Activated T-cell treated with anti-CD3 and anti-CD28 coated beads, Interleukin-2, amount 50 U/mL, for 4 hours (primary cell): Measurements from ENCODE around the gene DIAPH1. TPM values are rescaled to one million over a fixed set of nuclear protein-coding genes. Genes with fewer than 3 reads are reported as not detected.
A peak's percentile ranks its signal among the peaks of the same experiment; 100 is the strongest.
"Not testable (repeated sequence)": the region's sequence is repeated elsewhere in the genome, so short reads cannot be mapped to it uniquely, and the experiment has no call there.

Source experiments
- ATAC-seq, 2 donors: fragments of 200-7000 bp; cut with Tn5 transposase; one replicate each; pipeline ENCODE4 v1.10.0; 2021
- DNase-seq: peaks from one replicate; pipeline ENCODE4 v3.0.0-alpha.2; 2020
- H3K27me3 Mint-ChIP-seq: one replicate; pipeline ENCODE4 v1.8.0; 2021; ENCODE audit warnings: low read depth, mixed read lengths
- H3K36me3 Mint-ChIP-seq: one replicate; pipeline ENCODE4 v1.8.0; 2022; ENCODE audit warnings: mixed read lengths; ENCODE audit not compliant: insufficient read depth
- H3K4me1 Mint-ChIP-seq: one replicate; pipeline ENCODE4 v1.8.0; 2021; ENCODE audit warnings: low read depth, mixed read lengths
- H3K4me3 Mint-ChIP-seq: one replicate; pipeline ENCODE4 v1.8.0; 2021; ENCODE audit warnings: mild to moderate bottlenecking, moderate library complexity, mixed read lengths
- H3K9me3 Mint-ChIP-seq: one replicate; pipeline ENCODE4 v1.8.0; 2021; ENCODE audit warnings: mixed read lengths
- total RNA-seq, 3 donors: library from RNA; stranded (reverse); gene quantifications; one replicate each; pipeline ENCODE4 v1.2.1, GENCODE V29; 2021

Gene DIAPH1
- total RNA-seq, 3 donors from 2014 or later: 243 to 289 (median 269) TPM

DNA sequence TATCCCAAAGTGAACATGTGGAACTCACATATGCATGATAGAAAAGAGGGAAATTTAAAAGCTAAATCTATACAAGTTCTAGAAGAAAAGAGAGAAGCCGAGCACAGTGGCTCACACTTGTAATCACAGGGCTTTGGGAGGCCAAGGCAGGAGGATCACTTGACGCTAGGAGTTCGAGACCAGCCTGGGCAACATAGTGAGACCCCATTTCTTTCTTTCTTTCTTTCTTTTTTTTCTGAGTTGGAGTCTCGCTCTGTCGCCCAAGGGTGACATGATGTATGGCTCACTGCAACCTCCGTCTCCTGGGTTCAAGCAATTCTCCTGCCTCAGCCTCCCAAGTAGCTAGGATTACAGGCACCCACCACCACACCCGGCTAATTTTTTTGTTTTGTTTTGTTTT, 8.9 kb downstream of the DIAPH1 start:
- not testable (repeated sequence) for H3K4me3 Mint-ChIP-seq, ATAC-seq, DNase-seq, H3K27me3 Mint-ChIP-seq, H3K9me3 Mint-ChIP-seq
- Mint-ChIP-seq H3K4me1 (peaks cover 84% of the 10 kb centered on the region), H3K36me3 (peaks cover 15% of the 10 kb centered on the region)

DNA sequence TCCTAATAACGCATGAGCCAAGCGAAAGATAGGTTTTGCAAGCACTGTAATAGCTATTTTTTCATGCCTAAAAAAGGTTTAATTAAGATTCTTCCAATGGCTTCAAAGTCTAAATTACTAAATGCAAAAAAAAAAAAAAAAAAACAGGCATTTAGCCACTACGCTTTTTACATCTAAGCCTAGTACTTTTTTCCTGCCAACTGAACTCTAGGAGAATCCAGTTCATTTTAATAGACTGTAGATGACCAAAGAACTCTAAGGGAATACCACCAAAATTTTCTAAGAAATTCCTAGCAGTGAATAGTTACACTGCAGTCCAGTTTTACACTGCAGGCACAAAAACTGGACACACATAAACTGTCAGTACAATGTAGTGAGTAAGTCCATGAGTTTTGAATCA, 9.8 kb downstream of the DIAPH1 start:
- no peak for DNase-seq
- Mint-ChIP-seq H3K36me3 (peaks cover 15% of the 10 kb centered on the region), H3K9me3 (no peaks in the 10 kb centered on the region), H3K4me1 (peaks cover 85% of the 10 kb centered on the region), H3K4me3 (no peak overlapping the region), H3K27me3 (no peaks in the 10 kb centered on the region)
- ATAC-seq: no peak

DNA sequence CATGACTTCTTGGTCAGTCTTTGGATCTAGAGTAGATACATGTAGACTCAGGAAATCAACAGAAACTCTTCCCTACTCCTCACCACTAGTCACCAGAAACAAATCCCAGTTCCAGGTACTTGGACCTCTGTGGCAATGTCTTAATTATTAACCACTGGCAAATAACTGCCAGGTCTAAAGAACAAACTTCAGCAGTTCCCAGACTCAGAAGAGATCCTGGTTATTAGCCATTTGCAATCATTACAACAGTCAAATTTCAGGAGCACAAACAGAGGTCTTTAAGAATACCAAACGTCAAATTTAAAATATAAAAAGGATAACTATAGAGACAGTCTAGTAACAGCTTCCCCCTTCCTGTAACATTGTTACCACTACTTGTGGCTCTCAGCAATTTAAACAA, 10.2 kb downstream of the DIAPH1 start:
- Mint-ChIP-seq H3K4me3 (no peak overlapping the region), H3K27me3 (no peaks in the 10 kb centered on the region), H3K36me3 (peaks cover 15% of the 10 kb centered on the region), H3K4me1 (peaks cover 86% of the 10 kb centered on the region), H3K9me3 (no peaks in the 10 kb centered on the region)
- ATAC-seq (no peak), DNase-seq (no peak)

DNA sequence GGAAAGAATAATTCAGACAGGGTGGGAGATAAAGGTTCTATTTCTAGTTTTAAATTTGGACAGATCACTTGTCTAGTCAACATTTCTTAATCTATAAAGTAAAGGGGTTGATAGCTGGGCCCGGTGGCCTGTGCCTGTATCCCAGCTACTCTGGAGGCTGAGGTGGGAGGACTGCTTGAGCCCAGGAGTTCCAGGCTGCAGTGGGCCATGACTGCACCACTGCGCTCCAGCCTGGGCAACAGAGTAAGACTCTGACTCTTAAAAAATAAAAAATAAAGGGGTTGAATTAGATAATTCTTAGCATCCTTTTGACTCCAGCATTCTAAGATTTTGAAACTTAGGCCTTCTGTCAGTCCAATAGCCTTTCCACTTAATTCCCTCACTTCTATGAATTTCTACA, 10.8 kb downstream of the DIAPH1 start:
- H3K27me3 Mint-ChIP-seq: no peaks in the 10 kb centered on the region
- DNase-seq (no peak), ATAC-seq (no peak)
- no peaks in the 10 kb centered on the region for H3K9me3 Mint-ChIP-seq
- peaks cover 84% of the 10 kb centered on the region for H3K4me1 Mint-ChIP-seq
- peaks cover 15% of the 10 kb centered on the region for H3K36me3 Mint-ChIP-seq
- peak overlapping the region; percentile 36 for H3K4me3 Mint-ChIP-seq

DNA sequence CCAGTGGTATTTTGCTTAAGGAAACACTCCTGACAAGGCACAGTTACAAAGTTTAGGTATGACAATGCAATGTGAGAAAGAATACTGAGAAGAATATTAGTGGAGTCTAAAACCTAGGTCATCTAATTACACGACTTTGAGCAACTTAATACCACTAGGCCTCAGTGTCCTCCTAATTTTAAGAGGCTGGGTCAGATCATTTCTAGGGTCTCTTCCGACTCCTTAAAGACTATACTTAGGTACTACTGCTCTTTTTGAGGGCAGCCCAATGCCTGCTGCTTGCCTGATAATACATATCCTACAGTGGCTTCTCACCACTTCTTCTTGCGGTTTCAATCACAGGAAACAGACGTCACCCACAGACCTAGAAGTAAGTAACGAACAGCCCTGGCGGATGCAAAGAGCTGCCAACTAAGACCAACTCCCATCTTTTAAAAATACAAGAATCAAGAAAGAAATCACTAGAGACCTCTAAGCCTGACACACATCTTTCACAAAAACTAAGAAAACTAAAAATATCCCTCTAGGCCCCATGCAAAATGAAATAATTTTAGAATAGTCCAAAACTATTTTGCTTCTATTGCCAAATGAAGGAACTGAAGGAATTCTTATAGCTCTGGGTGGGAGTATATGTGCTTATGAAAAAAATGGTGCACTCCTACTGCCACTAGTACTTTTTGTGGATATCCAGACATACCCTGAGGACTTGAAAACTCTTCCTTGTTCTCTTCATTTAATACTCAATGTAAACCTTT, 13.1 kb downstream of the DIAPH1 start:
- Mint-ChIP-seq H3K4me1 (peaks cover 86% of the 10 kb centered on the region), H3K9me3 (no peaks in the 10 kb centered on the region), H3K36me3 (peaks cover 9% of the 10 kb centered on the region), H3K4me3 (peak overlapping the region; percentile 46), H3K27me3 (no peaks in the 10 kb centered on the region)
- ATAC-seq (peak; percentile 95 to 96), DNase-seq (peak; percentile 57)

DNA sequence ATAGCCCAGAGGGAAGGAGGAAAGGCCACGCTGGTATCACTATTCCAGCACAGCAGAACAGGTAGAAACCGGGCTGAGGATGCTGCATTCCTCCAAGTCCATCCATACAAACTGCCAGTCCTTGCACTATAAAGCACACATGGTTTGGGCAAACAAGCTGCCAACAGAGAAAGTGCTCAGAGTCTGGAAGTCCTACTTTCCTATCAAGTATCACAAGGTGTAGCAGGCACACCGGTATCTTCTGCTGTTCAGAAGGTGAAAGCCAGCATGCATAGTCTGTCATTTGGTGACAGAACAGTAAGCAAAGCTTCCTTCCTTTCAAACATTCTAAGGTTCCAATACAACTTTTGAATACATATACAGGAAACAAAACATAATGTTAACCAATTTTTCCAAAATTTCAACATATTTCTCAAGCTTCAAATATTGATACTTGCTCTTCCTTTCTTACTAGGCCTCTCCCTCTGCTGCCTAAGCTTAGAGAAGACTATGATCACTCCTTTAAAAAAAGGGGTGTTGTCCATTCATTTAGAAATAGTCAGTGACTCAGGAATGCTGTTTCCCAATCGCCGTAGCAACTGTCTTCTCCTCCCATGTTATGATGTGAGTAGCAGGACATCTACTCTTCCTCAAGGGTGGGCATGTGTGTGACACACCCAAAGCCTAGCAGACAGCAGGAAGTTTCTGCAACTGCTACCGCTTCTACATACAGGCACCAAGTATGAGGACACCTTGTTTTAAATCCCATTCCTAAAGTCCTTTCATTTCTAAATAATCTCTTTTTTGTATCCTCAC, 14.7 kb downstream of the DIAPH1 start:
- peak; percentile 32 to 35 for ATAC-seq
- DNase-seq: no peak
- H3K4me3 Mint-ChIP-seq: peak overlapping the region; percentile 50
- H3K27me3 Mint-ChIP-seq: no peaks in the 10 kb centered on the region
- H3K9me3 Mint-ChIP-seq: no peaks in the 10 kb centered on the region
- H3K4me1 Mint-ChIP-seq: peaks cover 92% of the 10 kb centered on the region
- peaks cover 5% of the 10 kb centered on the region for H3K36me3 Mint-ChIP-seq

DNA sequence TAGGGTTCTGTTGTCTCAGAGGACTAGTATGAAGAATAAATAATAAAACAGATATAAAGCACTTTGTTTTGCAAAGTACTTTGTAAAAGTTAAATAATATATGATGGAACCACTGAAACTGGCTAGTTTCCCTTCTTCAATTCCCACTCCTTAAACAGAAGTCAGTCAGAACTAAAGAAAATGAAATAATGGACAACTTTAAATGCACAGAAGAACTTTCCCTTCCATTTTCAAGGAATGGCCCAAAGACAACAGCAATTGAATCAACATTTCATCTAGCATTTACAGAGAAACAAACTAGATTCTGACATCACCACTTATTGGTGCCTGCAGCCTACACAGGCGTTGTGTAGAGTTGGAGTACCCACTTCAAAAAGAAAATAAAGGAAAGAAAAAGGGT, 16.2 kb downstream of the DIAPH1 start:
- peaks cover 91% of the 10 kb centered on the region for H3K4me1 Mint-ChIP-seq
- ATAC-seq (no peak), DNase-seq (no peak)
- H3K4me3 Mint-ChIP-seq: peak overlapping the region; percentile 31
- peaks cover 4% of the 10 kb centered on the region for H3K36me3 Mint-ChIP-seq
- no peaks in the 10 kb centered on the region for H3K27me3 Mint-ChIP-seq
- no peaks in the 10 kb centered on the region for H3K9me3 Mint-ChIP-seq

DNA sequence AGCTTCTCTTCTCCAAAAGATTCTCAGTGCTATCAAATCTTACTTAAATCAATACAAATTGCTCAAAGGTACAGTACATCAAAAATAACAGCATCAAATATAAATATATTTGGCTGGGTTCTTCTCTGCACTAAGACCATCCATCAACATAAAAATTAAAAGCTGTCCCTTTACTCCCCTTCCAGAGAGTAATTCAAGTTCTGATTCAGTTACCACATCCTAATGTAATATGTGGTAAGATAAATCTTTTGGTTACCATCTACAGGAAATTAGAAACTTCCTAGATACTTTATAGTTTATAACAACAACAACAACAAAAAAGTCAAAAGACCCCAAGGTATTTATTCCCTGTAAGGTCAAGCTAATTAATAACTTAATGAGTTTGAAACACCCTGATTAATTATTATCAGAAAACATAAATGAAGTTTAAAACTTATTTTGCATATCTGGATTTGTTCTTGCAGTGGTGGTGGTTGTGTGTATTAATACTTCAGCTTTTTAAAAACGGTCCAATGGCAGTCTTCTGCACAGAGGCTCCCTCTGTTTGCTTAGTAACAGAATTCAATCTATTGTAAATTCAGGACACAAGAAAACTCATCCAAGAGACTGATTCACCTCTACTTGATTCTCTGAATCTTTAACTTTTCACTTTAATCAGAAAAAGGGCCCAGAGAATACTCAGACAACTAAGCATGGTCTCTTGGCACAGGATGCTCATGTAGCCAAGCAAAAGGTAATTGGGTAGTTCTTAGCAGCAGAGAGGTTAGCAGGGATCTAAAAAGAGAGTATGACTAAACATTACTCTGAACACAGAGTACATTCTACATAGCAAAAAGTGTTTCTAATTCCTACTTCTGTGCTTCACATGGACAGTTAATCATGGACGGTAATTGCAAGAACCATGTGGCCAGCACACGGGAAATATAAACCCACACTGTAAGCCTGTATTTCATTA, 20.1 kb downstream of the DIAPH1 start:
- ATAC-seq (peak; percentile 65 to 82), DNase-seq (no peak)
- H3K36me3 Mint-ChIP-seq: peaks cover 4% of the 10 kb centered on the region
- H3K4me3 Mint-ChIP-seq: peak overlapping the region; percentile 31
- H3K9me3 Mint-ChIP-seq: no peaks in the 10 kb centered on the region
- H3K4me1 Mint-ChIP-seq: peaks cover 74% of the 10 kb centered on the region
- H3K27me3 Mint-ChIP-seq: no peaks in the 10 kb centered on the region

DNA sequence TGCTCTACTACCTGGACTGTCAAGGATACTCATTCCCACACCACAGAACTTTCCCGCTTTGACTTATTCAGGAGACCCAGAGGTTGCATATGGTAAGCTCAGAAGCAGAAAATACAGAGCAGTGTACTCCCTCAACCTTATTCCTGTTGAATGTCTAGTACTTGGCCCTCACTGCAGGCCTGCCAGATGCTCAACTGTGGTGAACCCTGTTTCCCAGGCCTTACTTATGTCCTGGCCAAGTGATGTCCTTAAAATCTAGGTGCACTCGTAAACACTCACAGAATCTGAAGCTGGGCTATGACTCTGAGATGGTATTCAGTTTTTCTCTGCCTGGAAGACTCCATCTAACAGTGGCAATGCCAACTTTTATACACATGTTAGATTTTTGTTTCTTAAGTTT, 21.0 kb downstream of the DIAPH1 start:
- H3K36me3 Mint-ChIP-seq: peaks cover 4% of the 10 kb centered on the region
- DNase-seq (no peak), ATAC-seq (no peak)
- H3K4me3 Mint-ChIP-seq: peak overlapping the region; percentile 8
- no peaks in the 10 kb centered on the region for H3K27me3 Mint-ChIP-seq
- H3K9me3 Mint-ChIP-seq: no peaks in the 10 kb centered on the region
- peaks cover 69% of the 10 kb centered on the region for H3K4me1 Mint-ChIP-seq

DNA sequence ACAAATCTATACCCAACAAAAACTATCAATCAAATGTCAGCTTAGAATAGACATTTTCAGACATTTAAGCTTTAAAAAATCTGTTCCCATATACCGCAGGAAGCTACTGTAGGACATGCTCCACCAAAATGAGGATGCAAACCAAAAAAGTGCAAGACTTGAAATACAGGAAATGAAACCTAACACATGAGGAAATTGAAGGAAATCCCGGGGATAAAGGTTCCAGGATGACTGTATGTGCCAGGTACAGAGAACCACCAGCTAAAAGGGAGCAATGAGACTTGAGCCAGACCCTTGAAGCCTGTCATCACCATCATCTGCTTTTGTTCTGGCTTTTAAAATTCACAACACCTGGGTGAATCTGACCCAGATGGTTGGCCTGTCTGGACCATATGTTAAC, 21.4 kb downstream of the DIAPH1 start:
- H3K9me3 Mint-ChIP-seq: no peaks in the 10 kb centered on the region
- peaks cover 69% of the 10 kb centered on the region for H3K4me1 Mint-ChIP-seq
- no peak overlapping the region for H3K4me3 Mint-ChIP-seq
- DNase-seq: no peak
- peaks cover 4% of the 10 kb centered on the region for H3K36me3 Mint-ChIP-seq
- ATAC-seq: no peak
- no peaks in the 10 kb centered on the region for H3K27me3 Mint-ChIP-seq

DNA sequence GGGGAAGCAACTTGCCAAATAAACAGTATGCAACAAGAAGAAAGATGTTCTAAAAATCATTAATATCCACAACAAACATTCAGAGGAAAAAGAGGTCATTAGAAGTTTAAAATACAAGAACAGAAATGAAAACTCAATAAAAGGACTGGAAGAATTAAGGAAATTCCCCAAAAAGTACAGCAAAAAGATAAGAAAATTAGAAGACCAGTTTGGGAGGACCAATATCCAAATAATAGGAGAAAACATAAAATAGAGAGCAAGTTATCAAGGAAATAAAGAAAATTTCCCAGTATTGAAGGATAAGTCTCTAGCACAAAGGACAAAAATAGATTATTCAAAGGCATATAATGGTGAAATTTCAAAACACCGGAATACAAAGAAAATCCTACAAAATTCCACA, 21.9 kb downstream of the DIAPH1 start:
- peaks cover 70% of the 10 kb centered on the region for H3K4me1 Mint-ChIP-seq
- DNase-seq (no peak), ATAC-seq (no peak)
- H3K9me3 Mint-ChIP-seq: no peaks in the 10 kb centered on the region
- H3K4me3 Mint-ChIP-seq: no peak overlapping the region
- H3K27me3 Mint-ChIP-seq: no peaks in the 10 kb centered on the region
- H3K36me3 Mint-ChIP-seq: peaks cover 7% of the 10 kb centered on the region

DNA sequence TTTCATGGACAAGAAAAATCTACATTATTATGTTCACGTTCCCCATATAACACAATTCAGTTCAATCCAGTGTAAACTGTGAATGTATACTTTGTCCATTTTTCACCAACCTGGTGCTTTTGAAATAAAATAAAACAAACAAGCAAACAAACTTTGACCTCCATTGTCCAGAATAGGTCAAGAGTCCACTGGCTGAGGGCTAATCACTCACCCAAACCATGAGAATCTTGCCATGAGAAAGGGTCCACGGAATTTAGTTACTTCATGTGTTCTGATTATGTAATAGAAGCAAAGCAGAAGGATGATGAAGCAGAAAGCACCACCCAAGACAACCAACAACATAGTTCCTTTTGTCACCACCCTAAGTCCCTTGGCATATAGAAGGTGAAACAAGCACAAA, 28.7 kb downstream of the DIAPH1 start:
- DNase-seq (no peak), ATAC-seq (no peak)
- peaks cover 19% of the 10 kb centered on the region for H3K36me3 Mint-ChIP-seq
- no peaks in the 10 kb centered on the region for H3K27me3 Mint-ChIP-seq
- H3K9me3 Mint-ChIP-seq: no peaks in the 10 kb centered on the region
- no peak overlapping the region for H3K4me3 Mint-ChIP-seq
- H3K4me1 Mint-ChIP-seq: peaks cover 46% of the 10 kb centered on the region

DNA sequence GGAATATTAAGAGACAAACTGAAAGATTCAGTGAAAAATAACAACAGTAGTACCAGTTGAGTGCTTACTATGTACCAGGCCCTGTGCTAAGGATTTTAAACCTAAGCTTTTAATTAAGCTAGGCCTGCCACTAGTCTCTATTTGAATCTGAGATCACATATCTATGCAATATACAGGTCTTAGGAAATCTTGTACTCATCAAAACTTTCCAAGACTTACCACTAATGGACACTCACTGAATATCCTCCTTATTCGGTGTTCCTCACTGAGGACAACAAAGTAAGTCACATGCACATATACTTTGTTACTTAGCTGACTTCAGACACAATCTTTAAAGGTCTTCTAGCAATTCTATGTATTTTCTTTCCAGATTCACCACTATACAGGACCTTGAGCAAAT, 32.6 kb downstream of the DIAPH1 start:
- H3K9me3 Mint-ChIP-seq: no peaks in the 10 kb centered on the region
- H3K27me3 Mint-ChIP-seq: no peaks in the 10 kb centered on the region
- no peak for ATAC-seq
- peaks cover 37% of the 10 kb centered on the region for H3K4me1 Mint-ChIP-seq
- H3K36me3 Mint-ChIP-seq: peaks cover 38% of the 10 kb centered on the region
- no peak for DNase-seq
- no peak overlapping the region for H3K4me3 Mint-ChIP-seq

DNA sequence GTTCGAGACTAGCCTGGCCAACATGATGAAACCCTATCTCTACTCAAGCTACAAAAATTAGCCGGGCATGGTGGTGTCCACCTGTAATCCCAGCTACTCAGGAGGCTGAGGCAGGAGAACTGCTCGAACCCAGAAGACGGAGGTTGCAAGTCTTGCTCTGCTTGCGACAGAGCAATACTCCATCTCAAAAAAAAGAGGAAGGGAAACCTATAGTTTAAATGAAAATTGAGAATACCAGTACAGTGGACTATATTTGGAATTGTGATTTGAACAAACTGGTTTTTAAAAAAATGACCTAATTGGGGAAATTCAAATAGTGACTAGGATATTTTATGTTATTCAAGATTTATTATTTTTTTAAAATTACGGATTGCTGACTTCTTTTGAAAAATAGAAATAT, 33.2 kb downstream of the DIAPH1 start:
- H3K36me3 Mint-ChIP-seq: peaks cover 45% of the 10 kb centered on the region
- peaks cover 31% of the 10 kb centered on the region for H3K4me1 Mint-ChIP-seq
- H3K4me3 Mint-ChIP-seq: no peak overlapping the region
- H3K27me3 Mint-ChIP-seq: no peaks in the 10 kb centered on the region
- H3K9me3 Mint-ChIP-seq: no peaks in the 10 kb centered on the region
- ATAC-seq: no peak
- no peak for DNase-seq
